ENCODE data around the gene PTPN14.

Gene PTPN14

DNA sequence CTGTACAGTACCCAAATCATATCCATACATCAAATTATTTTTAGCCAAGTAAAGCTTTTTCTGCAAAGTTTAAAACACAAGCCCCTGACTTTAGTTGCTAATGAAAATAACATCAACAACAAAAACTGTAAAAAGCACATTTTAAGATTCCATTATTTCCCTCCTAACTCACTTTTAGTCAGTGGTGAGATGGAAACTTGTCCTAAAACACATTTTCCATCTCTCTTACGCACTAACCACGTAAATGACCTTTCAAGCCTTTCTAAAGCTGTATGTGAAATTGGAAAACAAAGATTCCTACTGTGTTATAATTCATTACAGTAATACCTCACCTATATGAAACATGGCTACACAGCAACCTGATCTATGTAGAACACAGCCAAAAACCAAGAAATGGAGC is 77.5 kb downstream of the PTPN14 start:
- DNase-seq, result no peak

DNA sequence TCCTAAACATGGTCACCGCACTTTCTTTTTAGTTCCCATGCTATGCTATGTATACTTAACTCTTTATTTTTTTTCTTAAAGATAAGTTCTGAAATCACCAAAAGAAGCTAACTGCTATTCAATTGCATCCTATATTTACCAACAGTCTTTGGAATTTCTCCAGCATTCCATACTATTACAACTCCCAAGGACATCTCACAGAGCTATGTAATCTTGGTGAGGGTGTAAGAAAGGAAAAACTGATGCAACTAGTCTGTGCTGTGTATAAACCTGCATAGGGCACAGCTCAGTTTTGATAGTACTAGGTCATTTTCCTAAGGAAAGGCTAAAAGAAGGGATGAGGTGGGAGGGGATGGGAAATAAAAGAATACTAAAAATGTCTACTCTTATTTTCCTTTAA is 78.0 kb downstream of the PTPN14 start:
- DNase-seq, result no peak

DNA sequence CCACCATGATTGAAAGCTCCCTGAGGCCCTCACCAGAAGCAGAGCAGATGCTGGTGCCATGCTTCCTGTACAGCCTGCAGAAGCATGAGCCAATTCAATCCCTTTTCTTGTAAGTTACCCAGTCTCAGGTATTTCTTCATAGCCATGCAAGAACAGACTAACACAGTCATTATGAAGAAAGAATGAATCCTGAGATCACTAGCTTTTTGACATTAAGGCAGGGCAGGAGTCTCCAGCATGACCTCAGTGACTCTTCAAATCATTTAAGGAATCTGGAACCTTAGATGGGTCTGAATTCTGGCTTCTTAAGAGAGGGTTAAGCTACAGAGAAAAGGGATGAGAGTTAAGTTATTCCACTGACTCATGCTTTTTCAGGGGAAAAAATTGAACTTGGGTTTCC is 79.0 kb downstream of the PTPN14 start:
- no peak for DNase-seq

DNA sequence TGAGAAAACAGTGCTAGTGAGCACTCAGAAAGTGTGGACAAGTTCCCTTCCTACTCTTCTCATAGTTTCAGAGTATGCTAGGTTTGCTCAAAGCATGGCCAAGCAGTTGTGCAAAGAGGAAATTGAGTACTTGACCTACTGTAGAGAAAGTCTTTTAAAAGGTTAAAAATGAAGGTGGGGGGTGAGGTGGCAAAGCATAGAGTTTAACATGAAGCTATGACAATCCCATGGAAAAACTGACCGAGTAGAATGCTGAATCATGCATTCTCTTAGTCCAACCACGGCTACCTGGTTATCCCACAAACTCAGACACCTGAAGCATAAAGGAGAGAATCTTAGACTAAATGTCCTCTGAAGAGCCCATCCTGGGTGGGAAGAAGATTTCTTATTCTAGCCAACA is 79.9 kb downstream of the PTPN14 start:
- no peak for DNase-seq

DNA sequence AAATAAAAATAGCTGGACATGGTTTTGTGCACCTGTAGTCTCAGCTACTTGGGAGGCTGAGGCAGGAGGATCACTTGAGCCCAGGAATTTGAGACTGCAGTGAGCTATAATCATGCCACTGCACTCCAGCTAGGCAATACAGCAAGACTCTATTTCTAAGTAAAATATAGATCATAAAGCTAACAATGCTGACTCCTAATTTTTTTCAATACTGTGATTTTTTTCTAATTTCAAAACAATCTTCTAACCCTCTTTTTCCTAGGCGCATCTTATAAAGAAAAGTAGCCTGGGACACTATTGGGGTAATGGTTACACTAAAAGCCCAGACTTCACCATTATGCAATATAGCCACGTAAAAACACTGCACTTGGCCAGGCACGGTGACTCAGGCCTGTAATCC is 81.3 kb downstream of the PTPN14 start:
- no peak for DNase-seq

DNA sequence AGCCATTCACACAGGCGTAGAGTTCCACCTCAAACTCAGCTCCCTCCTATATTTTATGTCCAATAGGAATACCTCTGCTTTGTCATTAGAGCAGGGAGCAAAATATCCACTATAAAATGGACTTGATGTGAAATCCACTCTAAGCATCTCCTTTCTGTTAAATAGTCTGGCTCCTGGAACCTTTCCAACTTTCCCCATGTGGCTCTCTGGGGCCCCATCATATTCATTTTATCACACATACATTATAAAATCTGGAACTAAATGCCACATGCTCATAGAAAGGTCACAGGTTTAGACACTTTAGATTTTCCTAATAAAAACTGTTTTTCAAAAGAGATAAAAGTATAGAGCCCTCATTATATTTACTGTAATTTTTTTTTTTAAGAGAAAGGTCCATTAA is 82.1 kb downstream of the PTPN14 start:
- no peak for DNase-seq

DNA sequence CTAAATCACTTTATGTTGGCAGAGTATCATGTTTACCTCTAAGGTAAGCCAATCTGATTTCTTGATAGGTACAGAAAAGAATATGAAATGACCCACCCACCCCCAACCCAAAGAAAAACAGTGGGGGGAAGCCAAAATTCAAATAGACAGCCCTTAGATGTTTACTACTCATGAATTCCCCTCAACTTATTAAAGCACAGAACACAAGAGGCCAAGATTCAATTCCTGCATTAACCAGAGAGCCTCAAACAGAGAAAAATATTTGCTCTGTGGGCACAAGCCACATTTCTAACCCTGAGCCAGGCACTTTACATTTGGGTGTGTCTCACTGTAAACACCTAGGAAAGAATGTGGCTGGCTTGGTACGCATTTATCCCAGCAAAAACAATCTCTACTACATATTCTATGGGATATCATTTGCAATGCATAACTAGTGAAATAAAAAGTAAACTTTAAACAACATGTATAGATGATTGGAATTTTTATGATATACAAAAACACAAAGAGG is 84.3 kb downstream of the PTPN14 start:
- no peak for DNase-seq

DNA sequence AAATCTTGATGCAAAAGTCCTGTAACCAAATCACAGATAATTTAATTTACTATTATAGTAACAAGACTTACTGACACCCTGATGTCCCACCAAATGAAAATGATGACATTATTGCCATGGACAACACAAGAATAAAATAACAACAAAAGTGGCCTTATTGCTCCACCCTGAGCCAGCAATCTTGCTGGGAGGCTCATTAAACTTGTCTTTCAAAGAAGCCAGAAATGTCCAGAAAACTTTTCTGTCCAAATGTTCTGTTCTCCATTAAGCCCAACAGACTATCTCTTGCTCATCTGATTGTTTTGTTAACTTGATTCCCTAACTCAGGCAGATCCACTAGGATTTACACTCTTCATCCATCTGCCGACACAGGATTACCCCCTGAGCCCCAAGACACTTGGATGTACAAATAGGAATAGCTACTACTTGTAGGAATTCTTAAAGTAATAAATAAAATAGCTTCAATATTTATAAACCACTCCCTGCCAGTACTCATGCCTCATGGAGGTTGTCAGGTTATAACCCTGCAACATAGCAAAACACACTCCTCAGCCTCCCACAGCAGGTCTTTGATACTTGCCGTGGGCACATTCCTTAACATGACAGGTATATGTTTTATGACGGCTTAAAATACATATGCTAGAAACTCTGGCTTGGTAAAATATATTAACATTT is 84.9 kb downstream of the PTPN14 start:
- no peak for DNase-seq

DNA sequence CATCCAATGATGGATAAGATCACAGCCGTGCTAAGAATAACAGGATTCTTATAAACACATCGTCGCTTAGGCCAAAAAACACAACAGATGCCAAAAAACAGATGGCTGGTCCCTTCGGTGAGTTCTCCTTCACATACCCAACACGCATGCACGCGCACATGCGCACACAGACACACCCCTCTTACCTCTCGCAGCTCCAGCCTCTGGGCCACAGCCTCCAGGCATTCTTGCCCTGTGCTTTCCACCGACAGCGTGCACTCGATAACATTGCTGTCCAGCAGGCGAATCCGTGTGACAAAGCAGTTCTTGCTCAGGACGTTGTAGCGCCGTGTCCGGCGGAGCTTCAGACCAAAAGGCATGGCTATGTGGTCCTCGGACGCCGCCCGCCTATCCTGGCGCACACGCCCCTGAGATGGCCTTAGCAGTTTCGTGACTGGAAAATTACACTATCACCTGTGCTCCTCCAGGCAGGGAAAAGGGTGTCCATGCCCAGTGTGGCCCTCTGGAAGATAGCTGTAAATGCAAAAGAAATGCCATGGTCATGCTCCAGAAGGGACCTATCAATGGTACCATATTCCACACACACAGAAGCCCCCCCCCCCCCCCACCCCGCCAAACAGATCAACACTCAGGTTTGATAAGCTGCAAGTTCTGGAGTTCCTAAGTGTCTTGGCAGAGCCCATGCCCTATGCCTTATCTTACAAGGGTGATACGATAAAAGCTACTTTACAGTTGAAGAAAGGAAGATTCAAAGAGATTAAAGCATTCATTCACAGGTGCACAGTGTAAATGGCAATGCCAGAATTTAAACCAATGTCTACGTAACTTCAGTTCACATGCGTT is 86.7 kb downstream of the PTPN14 start:
- DNase-seq, result no peak

DNA sequence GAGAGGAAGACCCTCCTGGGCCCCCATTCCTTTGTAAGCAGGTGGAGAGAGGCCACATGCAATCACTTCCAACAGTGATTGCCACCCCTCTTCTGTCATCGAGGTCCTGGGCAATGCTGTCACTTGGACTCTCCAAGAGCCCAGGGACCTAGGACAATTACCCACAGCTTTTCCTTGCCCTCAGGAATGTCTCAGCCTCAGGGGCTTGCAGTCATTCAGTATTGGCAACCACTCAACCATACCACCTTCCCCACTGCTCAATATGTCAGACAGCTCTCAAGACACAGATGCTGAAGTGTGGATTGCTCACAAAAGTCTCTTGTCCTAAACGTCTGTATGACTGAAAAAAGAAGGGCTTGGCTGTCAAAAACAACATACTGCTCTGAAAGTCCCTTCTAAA is 87.8 kb downstream of the PTPN14 start:
- no peak for DNase-seq

DNA sequence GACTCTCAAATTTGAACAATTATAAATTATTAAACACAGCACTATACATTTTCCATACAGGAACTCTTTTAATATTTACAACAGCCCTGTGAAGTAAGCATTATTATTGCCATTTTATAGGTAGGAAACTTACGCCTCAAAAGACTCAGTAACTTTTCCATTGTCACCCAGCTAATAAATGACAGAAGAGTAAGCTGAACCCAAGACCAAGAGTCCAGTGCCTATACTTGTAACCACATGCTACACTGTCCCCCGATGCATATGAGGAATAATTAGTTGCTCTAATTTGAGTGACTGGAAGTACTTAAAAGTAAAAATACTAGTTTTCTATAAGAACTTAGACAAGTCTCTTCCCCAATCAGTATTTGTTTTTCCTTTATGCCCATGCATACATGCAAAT is 88.5 kb downstream of the PTPN14 start:
- no peak for DNase-seq

DNA sequence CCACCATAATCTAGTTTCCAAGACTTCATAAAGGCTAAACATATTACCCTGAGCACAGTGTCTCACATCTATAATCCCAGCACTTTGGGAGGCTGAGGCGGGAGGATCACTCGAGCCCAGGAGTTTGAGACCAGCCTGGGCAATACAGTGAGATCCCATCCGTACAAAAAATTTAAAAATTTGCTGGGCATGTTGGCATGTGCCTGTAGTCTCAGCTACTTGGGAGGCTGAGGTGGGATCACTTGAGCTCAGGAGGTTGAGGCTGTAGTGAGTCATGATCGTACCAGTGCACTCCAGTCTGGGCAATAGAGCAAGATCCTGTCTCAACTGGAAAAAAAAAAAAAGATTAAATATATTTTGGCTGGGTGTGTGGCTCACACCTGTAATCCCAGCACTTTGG is 90.1 kb downstream of the PTPN14 start:
- DNase-seq, result no peak

DNA sequence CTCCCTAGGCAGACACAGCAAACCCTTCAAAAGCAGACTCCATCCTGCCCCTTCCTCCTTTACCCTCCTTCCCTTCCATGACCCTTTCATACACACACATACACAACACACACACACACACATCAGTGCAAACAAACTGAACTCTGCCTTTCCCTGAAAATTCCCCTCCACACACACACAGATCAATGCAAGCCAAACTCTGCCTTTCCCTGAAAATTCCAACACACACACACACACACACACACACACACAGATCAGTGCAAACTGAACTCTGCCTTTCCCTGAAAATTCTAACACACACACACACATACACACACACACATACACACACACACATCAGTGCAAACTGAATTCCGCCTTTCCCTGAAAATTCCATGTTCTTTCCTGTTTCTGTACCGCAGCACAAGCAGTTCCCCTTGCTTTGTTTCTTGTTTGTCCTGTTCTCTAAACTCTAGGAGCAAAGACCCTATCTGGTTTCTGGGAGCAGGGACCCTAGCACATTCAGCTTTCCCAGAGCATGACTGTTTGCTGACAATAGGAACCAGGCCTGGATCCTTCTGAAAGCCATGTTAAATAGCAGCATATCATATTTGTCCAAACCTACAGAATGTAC is 91.0 kb downstream of the PTPN14 start:
- no peak for DNase-seq

DNA sequence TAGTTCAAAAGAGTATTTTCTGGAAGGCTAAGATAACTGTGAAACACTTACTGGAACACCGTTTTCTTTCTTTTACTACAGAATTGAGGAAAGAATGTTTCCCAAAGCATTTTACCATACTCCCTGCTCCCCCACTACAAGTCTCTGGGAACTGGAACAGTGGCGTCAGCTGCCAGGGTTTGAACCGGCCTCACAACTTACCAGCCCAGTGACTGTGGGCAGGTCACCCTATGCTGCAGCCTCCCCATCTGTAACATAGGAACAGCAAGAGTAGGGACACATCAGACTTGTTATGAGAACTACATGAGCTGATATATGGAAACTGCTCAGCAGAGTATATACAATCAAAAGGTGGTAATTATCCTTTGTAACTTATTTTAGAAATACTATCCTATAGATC is 91.5 kb downstream of the PTPN14 start:
- no peak for DNase-seq

DNA sequence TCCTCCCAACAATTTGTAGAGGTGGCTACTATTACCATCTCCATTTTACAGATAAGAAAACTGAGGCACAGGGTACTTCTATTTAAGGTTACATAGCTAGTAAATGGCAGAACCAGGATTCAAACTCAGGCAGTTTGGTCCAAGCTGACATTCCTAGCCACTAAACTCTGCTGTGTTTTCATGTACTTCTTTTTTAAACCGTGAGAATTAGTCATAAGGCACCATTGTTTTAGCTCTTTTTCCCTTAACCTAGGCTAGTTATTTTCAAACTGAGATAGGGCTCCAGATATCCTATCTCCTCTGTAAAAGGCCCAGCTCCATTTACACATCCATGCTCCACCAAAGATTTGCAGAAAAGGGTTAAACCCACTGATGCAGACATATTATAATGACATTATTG is 92.9 kb downstream of the PTPN14 start:
- no peak for DNase-seq

DNA sequence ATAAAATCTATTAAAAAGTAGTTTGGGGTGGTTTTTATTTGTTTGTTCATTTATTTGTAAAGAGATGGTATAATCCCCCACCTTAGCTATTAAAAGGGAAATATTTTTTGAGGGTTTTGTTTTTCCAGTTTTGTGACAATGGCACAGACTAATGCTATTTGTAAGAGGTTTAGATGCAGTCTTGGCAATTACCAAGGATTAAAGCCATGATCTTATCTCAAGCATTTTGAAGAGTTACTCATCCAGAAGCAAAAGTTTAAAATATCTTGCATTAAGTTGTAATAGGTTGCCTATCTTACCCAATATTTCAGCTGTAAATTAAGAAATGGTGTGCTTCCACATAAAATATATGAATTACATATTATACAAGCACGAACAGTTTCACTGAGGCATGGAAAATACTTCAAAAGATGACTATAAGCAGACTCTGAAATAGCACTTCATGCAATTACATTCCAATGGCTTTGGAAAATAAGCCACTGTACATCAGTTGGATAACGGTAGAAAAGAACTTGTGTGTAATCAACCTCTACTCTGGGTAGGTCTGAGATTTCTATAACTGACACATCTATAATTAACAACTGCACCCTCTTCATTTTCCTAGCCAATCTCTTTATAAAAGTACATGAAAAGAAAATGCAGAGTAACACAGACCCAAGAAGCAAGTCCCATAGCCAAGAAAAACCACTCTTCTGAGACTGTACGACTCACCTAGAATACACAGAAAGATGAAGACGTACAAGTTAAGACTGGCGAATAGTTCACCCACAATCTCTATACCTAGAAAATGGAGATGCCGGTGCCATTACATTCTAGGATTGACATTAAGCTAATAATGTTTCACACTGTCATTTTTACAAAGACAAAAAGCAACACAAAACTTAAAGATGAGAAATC is 95.2 kb downstream of the PTPN14 start:
- DNase-seq, result no peak

DNA sequence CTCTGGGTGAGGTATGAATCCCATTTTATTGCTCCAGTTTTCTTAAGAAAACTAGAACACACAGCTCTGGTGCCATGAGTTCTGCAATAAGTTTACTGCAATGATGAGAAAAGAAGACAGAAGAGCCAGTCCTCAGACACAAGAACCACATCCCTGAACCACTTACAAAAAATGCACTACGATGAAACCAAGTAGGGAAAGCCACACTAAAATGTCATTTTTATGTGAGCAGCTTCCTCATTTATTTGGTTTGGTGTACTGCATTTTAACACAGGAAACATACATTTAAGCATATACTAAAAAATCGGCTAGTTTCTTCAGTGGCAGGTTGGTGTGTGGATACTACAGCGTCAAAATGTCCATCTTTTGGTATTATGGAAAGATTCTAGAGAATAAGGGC is 95.9 kb downstream of the PTPN14 start:
- no peak for DNase-seq

DNA sequence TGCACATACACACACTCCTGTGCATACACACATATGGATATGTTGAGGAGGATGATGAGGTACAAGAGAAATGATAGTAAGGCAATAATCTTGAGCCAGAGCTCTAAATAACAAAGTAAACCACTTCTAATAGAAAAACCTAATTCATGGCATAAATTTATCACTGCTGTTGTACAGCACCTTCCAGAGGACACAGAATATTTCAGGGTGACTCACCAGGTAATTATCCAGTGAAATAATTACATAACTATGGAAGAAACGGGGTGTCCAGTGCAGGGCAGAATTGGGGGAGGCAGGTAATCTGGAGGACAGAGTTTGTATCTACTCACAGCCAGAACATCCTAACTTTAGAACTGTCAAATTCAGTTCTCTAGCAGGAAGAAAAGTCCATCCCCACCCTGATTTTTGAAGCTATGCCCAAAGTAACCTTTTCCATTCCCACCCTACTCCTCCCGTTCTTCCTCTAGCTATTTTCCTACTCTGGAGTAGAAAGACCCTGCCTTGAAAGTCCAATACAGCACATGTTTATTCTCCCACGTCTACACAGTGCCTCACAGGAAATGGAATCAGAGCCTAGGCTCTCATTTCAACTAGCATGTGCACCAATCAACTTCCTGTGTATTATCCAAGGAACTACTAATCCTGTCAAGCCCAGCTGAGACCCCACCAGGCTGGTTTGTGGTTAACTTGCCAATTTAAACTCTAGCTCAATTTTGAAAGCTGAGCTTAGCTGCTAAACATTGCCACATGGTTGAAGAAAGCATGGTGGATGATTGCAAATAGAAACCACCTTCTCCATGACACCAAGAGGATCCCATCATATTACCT is 96.6 kb downstream of the PTPN14 start:
- DNase-seq, result no peak

DNA sequence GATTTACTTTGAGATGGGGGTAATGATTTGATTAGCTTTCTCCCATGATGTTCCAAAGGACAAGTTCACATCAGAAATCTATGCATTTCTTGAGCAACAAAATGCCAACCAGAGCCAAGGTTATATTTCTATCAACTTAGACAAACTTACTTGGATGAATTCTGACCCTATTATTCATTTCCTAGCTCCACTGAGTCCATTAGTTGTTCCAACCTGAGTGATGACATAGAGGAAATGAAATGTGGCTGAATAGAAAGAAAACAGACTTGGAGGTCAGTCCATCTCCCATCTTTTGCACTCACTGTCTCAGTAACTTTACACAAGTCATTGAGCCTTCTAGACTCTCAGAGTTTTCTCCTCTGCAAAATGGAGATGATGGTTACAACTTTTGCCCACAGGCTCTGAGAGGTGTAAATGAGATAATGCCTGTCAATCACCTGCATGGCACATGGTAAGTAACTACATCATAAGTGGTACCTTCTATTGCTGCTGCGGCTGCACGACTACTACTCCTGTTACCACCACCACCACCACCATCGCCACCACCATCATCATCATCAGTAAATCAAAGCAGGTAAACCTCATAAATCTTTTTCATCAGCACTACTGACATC is 98.2 kb downstream of the PTPN14 start:
- DNase-seq, result no peak

DNA sequence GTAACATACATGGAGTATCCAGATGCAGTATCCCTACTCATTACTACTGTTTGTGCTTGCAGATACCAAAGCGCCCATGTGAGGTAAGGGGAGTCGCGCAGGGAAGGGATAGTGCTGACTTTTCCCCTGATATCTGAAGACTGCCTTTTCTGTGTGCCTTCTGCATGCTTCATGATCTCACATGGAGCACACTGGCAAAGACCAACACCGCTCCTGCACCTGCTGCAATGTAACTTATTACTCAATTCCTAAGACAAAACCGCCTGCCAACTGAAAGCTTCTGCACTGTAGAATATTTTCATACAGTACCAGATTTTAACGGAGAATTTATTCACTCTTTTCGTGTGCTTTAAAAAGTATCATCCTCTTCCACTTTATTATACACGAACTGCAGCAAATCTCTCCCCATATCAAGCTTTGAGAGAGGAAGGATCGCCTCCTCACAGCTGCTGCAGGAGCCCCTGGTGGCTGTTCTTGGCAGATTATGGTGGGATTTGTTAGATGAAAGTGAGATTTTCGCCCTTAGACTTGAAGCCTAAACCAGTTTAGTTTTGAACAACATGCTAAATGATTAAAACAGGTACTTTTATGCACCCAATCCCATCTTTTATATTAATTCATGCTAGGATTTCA is 99.1 kb downstream of the PTPN14 start:
- DNase-seq, result no peak

DNA sequence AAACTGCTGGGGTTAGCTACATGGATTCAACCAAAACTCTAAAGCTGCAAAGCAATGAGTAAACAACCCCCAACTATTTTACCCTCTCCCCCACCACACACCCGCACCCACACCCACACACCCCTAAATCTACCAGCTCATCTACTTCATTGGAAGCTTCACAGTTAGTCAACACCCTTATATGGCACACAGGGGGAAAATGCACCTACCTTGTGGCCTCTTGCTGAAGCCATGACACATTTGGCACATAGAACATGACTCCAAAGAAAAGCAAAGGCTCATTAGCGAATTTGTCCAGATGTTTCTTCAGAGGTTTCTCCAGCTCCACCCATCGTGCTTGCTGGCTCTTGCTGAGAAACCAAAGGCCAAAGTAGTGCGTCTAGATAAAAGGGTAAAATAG is 99.8 kb downstream of the PTPN14 start:
- DNase-seq, result no peak
